Medulla oblongata (tissue), 1 donor: ENCODE data around the gene EXT2.
A peak's percentile ranks its signal among the peaks of the same experiment; 100 is the strongest.

Experiments
- DNase-seq: peaks from one replicate; pipeline ENCODE4 v3.0.0-alpha.2; 2015; ENCODE audit errors: extremely low spot score

The EXT2 gene

DNA sequence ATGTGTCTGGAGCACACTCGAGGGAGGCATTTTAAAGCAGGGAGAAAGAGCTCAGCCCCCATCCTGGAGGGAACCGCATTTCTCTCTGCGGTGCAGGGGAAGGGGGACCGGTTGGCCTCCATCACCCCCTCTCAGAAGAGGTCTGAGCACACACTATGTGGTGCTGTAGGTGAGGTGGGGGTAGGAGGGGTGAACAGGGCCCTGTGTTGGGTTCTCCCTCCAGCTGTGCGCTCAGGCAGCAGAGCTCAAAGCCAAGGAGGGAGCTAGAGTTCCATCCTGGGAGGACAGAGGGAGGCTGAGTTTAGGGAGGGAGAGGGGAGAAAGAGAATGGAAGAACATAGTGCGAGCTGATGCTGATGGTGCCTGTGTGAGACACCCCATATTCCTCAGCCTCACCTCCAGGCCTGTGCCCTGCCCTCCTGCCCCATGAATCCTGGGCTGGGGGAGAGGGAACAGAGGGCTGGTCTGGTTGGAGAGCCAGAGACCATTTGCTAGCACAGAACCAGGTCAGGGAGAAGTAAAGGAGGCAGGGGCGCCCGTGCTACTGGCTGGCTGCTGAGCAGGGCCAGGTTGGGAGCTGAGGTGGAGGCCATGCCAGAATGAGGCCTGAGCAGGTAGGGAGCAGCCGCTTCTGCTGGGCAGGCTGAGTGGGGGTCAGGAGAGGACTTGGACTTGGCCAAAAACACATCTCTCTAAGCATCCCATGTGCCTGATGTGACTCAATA lies 170.7 kb downstream of the EXT2 start:
- no peak for DNase-seq

DNA sequence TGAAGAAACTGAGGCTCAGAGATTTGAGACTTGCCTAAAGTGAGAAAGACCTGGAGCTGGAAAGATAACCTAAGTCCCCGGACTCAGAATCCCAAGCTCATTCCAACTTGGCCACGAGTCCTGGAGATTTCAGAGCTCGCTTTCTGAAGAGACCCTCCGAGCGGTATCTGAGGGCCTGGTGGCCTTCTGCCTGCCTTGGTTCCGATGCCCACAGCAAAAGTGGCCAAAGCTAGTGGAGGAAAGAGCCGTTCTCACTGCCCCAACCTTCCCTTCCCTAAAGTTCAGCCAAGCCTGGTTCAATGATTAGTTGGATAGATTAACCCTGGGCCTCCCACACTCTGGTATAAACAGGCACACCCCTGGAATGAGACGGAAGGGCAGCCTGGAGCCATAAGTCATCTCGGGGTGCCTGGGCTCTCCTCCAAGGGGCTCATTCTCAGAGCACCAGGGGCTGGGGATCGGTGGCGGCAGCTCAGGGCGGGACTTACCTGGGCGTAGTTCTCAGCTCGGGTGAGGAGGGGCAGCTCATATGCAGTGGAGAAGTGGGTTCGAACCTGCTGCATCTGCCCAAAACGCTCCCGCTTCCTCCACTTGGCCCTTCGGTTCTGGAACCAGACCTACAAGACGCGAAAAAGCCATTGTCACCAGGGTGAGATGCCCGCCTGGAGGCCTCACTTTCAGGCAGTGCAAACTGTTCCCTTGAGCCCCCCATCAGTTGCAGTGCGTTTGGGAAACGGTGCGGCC lies 171.7 kb downstream of the EXT2 start:
- no peak for DNase-seq

DNA sequence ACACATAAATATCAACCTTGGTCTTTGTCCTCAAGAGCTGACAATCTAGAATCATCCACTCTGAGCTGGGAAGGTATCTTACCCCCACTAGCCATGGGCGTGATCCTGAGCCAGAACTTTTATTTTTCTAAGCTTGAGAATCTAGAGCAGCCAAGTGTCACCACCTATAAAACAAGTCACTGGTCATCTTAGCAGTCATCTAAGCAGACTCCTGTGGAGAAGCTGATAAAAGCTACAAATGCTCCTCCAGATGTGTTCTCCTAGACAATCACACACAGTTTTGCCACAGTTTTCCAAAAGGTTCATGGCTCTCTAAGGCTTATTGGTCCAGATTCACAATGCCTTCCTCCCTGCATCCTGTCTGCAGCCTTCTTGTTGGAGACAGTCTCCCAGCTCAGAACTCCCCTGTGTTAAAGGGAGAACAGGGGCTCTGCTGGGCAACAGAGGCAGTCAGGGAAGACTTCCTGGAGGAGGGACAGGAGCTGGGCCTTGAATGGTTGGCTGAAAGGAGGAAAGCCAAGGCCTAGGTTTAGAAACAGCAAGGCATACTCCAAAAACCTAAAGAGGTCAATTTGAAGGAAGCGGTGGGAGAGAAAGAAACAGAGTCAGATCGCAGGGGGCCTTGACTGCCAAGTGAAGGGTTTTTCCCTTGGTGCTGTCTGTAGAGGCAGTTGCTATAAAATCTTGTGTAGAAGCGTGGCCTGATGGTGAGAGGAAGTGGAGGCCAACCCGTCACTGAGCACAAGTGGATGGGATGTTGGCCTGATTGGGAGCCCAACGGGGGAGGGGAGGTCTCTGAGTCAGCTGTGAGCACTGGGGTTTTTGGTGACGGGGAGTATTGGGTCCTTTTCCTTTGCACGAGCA lies 172.5 kb downstream of the EXT2 start:
- DNase-seq, result no peak

DNA sequence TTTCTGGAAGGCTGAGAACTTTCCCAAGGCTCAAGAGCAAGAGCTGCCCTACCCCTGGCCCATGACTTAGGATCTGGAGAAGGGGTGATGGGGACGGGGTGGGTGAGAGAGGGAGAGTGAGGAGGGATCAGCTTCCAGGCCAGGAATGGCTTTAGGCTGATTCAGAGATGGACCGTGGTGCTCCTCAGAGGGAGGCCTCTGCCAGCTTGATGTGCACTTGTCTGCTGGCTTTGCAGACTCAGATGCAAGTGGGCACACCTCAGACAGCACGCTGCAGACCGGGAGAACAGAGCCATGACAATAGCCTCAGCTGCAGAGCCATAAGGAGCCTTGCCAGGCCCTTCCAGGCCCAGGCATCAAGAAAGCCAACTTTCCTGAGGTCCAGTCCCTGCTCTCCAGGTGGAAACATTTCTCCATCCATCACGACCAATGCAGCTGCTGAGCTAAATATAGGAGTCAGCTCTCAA lies 173.2 kb downstream of the EXT2 start:
- DNase-seq, result no peak

DNA sequence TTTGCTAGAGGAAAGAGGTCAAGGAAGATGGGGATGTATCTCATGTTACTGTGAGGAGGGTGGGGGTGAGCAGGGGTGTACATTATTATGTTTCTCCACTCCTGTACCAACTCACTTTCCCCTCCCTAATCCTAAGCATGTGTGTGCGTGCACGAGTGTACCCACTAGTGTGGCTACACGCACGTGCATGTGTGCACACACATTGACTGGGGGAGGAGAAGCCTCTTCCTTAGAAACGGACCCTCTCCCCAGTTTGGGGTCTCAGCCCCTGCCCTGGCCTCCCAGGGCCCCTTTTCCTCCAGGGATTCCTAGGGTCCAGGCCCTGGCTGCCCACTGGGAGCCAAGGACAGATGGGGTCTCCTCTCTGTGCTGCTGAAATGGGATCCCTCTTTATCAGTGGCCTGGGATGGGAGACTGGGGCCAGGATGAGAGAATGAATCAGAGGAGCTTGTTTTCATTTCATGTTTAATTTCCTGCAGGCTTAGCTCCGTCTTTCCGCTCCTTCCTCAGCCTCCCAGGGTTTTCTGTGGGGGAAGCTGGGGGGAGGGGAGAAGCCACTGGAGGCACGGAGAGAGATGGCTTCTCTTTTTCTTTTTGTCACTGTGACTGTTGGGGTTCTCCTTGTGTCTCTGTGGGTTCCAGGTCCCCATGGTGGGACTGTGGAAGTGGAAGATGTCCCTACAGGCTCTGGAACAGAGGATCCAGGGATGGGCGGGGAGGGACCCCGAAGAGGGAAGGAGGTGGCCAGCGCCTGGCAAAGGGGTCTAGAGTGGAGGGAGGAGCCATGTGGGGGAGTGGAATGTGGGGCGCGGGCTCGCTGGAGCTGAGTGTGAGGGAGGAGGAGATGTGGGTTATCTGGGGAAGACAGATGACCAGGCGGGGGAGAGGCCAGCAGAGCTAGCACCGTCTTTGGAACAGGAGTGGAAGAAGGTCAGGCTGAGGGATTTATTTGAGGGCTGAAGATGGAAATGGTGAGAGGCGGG lies 174.2 kb downstream of the EXT2 start:
- DNase-seq, result no peak

DNA sequence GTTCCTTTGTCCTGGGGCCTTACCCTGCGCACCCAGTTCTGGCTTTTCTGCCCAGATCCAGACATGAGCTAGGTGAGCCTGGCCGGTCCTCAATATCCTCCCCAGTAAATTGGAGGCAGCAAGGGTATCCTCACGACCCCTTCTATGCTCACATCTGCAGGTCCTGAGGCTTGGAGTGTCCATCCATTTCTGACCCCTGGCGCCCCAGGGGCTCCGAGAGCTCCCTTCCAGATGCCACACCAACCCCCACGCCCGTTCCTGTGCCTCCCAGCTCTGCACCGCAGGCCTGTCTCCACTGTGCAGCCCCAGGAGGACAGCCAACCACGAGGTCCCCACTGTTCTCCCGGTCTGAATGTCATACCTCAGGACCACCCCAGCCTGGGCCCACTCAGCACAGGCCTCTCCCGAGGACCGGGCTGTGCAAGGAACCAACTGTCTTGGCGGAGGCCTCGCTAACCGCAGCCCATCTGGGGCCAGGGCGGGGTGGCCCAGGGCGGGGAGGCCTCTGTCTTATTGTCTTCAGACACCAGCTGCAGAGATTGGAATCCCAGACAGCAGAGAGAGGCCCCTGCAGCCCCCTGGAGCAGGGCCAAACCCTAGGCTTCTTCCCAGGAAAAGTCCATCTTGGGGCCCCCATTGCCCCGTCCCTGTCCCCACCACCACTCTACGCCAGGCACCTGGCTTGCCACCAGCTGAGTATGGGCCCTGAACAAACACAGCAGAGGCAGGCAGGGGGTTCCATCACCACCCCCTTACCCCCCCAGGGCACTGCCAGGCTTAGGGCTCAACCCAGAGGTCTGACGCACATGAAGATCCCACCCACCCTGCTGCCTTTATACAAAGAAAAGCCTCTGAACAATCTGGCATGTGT lies 175.2 kb downstream of the EXT2 start:
- DNase-seq, result no peak

DNA sequence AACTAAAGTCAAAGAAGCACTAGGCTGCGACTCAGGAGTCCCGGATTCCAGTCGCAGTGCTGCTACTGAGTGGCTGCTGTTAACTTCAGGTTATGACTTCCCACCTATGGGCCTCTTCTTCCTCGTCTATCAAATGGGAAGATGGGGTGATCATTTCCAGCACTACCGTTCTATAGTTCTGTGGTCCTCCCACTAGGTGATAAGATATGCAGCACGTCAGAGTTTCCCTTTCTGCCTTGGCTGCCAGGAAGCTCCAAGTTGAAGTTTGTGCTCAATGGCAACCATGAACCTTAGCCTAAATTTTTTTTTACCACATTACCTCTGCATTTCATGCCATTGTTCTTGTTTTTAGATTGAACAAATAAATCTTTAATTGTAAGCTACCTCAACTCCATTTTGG lies 175.8 kb downstream of the EXT2 start:
- no peak for DNase-seq

DNA sequence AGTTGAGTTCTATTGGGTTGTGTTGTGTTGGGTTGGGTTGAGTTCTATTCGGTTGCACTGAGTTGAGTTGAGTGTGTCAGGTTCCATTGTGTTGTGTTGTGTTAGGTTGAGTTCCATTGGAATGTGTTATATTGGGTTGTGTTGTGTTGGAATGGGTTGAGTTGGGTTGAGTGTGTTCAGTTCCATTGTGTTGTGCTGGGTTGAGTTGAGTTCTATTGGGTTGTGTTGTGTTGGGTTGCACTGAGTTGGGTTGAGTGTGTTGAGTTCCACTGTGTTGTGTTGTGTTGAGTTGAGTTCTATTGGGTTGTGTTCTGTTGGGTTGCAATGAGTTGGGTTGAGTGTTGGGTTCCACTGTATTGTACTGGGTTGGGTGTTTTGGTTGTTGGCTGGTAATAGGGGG lies 178.9 kb downstream of the EXT2 start:
- no peak for DNase-seq

DNA sequence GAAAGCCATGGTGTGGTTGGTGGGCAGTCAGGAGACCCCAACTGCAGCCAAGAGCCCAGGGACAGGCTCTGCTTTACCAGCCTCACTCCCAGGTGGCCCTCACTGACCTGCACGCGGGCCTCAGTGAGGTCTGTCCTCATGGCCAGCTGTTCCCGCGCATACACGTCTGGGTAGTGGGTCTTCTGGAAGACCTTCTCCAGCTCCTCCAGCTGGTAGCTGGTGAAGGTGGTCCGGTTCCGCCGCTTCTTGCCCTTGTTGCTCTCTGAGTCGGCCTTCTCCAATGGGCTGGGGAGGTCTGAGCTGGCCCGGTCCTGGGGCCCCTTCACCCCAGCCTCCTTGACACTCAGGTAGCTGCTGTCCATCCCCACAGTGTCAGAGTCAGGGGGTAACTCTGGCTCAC lies 179.8 kb downstream of the EXT2 start:
- DNase-seq, result no peak

DNA sequence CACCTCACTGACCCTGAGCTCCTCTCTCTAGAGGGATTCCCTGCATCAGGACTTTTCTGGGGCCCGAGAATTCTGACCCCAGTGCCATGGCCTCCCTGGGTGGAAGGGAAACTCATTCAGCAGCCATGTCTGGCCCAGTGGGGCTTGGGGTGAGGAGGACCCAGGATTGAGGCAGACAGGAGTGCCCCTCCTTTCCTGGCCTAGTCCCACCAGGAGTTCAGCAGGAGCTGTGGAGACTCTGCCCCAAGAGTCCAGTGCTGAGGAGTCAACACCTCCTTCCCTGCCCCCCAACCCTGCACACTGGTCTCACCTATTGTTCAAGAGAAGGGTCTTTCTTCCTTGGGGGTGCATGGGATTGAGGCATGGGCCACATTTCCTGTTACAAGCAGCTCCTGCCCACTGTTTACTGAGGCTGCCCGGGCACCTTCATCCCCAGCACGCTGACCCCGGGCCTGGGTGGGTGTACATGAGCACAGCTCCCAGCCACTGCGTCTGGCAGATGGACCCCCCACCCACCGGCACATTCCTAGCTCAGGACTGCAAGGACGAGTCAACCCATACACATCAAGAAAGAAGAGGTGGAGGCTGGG lies 180.6 kb downstream of the EXT2 start:
- no peak for DNase-seq

DNA sequence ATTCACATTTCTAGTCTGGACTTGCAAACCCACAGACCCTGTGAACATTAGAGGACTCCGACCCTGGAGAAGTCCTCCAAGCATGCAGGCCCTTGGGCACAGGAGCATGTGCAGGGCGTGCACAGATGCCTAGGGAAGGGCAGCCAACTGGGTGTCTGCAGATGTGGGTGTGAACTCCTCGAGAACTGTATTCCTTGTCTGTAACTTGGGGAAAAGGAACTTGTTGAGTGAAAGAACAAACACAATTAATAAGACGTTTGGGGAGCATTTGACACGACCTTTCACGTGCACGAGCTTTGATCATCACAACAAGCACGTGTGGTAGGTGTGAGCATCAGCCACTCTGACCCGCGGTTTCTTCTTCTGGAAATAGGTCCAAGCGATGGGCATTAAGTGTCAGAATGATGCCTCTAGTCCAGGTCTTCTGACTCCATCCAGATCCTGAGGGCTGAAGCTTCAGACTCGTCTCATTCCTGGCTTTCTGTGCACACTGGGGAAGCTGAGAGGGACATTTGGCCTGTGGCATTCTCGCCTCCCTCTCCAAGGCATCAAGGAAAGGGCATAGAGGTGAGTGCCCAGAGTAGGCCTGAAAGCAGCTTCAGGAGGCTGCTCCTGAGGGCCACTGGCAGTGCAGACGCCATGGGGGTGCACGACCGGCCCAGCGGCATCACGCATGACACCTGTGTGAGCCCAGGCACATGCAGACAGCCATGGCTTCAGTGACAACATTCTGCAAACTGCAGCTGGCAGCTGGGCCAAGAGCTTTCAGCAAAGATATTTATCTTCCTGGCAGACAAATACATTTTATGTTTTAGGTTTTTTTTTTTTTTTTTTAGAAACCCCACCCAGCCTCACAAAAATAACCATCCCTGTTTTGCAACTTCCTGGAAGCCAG lies 182.0 kb downstream of the EXT2 start:
- no peak for DNase-seq

DNA sequence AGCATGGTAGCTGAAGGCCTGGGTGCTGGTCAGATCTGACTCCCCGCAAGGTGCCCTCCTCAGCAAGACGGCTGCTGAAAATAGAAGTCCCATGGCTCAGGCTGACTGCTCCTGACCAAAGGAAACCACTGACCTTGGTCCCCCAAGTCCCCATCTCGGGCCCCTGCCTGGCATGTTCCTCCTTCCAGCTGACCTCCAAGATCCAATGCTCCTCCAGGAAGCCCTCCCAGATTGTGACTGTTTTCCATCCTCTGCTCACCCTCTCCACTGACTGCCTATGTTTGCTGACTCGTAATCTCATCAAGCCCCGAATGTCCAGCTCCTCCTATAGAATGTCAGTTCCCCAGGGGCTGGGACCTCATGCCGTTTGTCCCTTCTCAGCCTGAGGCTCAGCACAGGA lies 184.0 kb downstream of the EXT2 start:
- DNase-seq, result no peak

DNA sequence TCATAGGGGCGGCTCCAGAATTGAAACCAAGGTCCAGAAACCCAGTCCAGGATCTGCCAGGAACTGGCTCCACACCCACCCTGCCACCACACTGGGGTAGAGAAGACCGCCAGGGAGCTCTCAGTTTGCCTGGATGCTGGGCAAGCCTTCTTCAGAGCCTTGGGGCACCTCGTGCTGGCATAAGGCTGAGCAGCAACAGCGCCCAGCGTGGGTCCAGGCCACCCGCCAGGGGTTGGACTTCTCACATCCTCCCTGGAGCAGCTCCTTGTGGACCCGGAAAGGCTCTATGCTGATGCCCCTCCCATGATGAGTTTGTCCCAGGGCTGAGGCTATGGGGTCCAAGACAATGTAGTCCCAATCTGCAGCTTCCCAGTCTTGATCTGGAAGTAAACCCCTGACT lies 184.8 kb downstream of the EXT2 start:
- DNase-seq, result no peak

DNA sequence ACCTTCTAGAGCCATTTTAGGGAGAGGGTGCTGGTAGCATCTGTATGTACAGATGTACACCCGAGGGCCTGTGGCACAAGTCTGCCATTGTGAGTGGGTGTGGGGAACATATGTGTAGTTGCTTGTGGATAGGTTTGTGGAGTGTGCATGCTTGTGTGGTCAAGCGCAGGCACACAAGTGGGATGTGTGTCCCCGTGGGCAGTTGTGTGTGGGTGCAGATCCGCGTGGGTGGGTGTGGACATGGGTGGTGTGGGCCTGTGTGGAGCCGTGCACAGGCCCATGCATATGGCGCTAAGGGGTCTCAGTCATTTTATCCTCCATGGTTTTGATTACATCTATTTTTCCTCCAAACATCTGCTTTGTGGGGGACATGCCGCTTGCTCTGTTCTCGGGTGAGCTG lies 185.7 kb downstream of the EXT2 start:
- DNase-seq, result no peak

DNA sequence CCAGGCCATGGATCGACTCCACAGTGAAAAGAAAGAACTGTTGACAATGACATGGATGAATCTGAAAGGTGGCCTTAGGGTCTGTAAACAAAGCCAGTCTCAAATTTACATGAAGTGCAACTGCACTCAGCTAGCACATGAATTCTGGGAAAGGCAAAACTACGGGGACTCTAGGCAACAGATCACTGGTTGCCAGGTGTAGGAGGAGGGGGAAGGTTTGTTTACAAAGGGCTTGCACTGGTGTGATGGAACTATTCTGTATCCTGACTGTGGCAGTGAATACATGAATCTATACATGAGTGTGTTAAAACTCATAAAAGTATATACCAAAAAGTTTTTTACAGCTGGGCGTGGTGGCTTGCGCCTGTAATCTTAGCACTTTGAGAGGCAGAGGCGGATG lies 187.1 kb downstream of the EXT2 start:
- no peak for DNase-seq

DNA sequence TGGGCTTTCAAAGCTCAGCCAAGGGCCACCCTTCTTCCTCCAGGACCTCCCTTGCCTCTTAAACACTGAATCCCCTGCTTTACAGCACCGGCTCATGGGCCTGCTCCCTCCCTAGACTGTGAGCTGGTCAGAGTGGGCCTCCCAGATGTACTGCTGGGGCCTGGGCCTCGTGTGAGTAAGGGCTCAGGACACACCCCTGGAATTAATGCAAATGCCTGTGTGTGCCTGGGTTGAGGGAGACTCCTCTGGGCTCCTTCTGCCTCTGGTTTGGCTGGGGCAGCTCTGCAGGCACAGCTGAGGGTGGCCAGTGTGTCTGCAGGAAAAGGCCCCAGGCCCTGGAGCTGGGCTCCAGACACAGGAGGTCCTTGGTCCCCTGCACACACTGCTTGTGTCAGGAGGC lies 190.3 kb downstream of the EXT2 start:
- DNase-seq, result no peak

DNA sequence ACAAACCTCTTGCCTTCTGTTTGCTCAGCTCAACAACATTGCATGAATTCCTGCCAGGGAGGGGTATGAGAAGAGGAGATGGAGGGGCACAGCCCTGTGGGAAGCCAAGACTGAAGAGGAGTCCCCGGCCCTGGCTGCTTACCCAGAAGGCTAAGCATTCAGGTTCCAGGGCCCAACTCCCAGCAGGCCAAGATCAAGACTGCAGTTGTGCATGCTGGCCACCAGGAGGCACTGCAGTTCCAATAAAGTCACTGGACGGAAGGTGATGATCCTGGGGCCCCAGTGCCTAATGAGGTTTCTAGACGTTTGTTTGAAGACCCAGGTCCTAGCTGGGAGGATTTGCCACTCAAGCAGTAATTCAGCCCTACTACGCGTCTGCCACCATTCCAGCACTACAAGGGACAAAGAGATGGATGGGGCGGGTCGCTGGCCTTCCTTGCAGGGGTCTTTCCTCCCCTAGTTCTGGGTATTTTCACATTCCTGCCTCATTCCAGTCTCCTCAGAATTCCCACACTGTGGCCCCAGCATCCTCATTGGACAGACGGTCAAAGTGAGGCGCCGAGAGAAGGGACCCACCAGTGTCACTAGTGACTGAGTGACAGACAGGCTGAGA lies 190.9 kb downstream of the EXT2 start:
- peak; percentile 63 for DNase-seq

DNA sequence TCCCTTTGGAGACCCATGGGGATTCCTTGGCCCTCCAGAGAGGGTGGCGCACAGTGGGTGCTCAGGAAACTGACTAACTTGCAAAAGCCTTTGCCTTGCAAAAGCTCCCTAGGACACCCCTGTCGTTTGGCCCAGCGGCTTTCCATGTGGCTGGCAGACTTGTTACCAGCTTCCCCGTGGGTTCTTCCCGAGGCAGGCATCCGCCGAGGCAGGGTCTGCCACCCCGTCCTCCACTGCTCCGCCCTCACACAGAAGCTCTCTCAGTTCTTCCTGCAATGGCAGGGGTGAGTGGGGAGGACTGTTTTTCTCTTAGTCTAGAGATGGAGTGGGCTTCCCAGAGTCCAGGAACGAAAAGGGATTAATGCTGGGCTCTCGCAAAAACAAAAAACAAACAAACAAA lies 191.4 kb downstream of the EXT2 start:
- DNase-seq, result no peak
